GM10248 (cell line): Measurements from ENCODE around the gene CUX1.

Experiments used
- CTCF ChIA-PET: fragments of 300-600 bp; sonication (Branson Sonifier 250); formaldehyde crosslinking; extraction: SDS; loops from one replicate; lab custom pipeline; 2021; ENCODE audit warnings: antibody characterized with exemption; lab: Yijun Ruan, JAX
- POLR2A ChIA-PET: fragments of 350-650 bp; sonication (Branson Sonifier 250); formaldehyde crosslinking; extraction: SDS; loops from one replicate; lab custom pipeline; 2020; ENCODE audit warnings: antibody characterized with exemption; lab: Yijun Ruan, JAX
- DNase-seq: peaks from one replicate; pipeline ENCODE4 v3.0.0; 2012; ENCODE audit errors: extremely low spot score
- CTCF ChIP-seq: IDR thresholded peaks from 2 replicates; pipeline ENCODE4 v1.5.1; 2012; ENCODE audit warnings: mild to moderate bottlenecking, low read depth; ENCODE audit errors: extremely low read depth, missing control alignments, control extremely low read depth

The CUX1 gene

GRCh38 chr7:101945034-101945758, 127.8 kb downstream of the CUX1 start:
- POLR2A ChIA-PET = no interaction called here
- CTCF ChIA-PET = interaction anchor here (1.1 to 1.9 kb wide), 2 partner anchors 8 to 12 kb away, joined by 3 to 4 read pairs; no protein-coding TSS in a partner anchor
- DNase-seq = no peak
- TF ChIP-seq CTCF = no peak

GRCh38 chr7:101947899-101948298, 130.5 kb downstream of the CUX1 start:
- ChIA-PET POLR2A (no interaction called here), CTCF (no interaction called here)
- no peak for DNase-seq
- TF ChIP-seq CTCF = no peak

- DNase-seq = no peak
- TF ChIP-seq CTCF = no peak
- CTCF ChIA-PET = no interaction called here
- POLR2A ChIA-PET = no interaction called here
Observed at GRCh38 chr7:101948650-101949049, 131.2 kb downstream of the CUX1 start.

DNA sequence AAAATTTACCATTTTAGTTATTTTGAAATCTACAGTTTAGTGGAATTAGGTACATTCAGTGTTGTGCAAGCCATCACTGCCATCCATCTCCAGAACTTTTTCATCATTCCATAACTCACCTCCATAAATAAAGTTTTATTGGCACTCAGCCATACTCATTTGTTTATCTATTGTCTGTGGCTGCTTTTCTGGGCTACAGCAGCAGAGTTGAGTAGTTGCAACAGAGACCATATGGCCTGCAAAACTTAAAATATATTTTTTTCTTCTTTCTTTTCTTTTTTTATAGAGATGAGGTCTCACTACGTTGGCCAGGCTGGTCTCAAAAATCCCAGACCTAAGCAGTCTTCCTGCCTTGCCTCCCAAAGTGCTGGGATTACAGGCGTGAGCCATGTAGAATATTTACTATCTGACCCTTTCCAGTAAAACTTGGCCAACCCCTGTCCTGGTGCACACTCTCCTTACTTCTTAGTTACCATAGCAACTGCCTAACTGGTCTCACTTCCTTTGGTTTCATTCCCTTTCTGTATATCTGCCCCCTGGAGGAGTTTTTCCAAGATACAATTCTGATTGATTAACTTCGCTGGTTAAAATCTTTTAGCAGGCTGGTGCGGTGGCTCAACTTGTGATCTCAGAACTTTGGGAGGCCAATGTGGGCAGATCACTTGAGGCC, 133.2 kb downstream of the CUX1 start:
- no peak for TF ChIP-seq CTCF
- DNase-seq = no peak
- ChIA-PET CTCF (no interaction called here), POLR2A (no interaction called here)

DNA sequence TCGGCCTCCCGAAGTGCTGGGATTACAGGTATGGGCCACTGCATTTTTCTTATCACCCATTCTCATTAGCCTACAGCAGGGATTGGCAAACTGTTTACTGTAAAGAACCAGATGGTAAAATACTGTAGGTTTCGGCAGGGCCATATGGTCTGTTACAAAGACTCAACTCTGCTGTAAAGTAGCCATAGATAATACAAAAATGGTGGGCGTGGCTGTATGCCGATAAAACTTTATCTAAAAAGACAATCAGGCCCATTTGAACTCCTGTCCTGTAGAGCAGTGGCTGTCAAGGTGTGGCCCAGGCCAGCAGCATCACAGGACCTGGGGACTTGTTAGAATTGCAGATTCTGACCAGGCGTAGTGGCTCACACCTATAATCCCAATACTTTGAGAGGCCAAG, 134.3 kb downstream of the CUX1 start:
- no peak for TF ChIP-seq CTCF
- CTCF ChIA-PET = interaction anchor here (1.5 kb wide), 1 partner anchor 16 kb away, joined by 3 read pairs; no protein-coding TSS in a partner anchor
- POLR2A ChIA-PET = no interaction called here
- no peak for DNase-seq

- DNase-seq = no peak
- TF ChIP-seq CTCF = no peak
- CTCF ChIA-PET = interaction anchor here (1.0 to 1.5 kb wide), 4 partner anchors 8 to 19 kb away, joined by 3 to 5 read pairs (median 3); no protein-coding TSS in a partner anchor
- POLR2A ChIA-PET = interaction anchor here (1.1 kb wide), 1 partner anchor 74 kb away, joined by 3 read pairs; no protein-coding TSS in a partner anchor
Observed at GRCh38 chr7:101952355-101953247, 135.2 kb downstream of the CUX1 start.
